HG03103 (cell line): Measurements from ENCODE around the gene AQP9.

Experiments used
- ATAC-seq: cut with Tn5 transposase; IDR thresholded peaks from one replicate; pipeline ENCODE4 v1.9.1; 2021; ENCODE audit warnings: low read depth; ENCODE audit not compliant: unreplicated experiment

Gene AQP9

GRCh38 chr15:58139276-58139988 is 1.3 kb downstream of the AQP9 start:
- ATAC-seq = no peak

DNA sequence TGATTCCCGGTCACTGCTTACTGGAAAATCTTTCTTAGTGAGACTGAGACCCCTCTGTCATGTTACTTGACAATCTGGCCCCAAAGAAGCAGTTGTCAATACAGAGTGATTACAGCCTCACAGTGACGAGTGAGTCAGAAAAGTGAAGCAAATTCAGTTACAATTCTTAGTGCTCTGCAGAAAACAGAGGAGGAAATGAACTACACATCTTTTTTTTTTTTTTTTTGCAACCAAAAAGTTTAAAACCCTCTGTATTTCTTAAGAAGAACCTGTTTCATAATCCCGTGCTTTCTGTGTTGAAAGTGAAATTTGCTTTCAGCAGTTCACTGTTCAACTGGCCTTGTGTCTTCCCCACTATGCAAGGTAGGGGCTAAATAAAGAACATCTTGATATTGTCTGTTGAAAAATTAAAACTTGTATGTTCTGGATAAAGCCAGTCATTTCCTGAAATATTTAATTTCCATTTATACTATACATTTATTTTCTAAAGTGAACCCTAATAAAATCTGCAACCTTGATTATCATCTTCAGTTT is 1.9 kb downstream of the AQP9 start:
- no peak for ATAC-seq

- ATAC-seq = no peak
Measured at GRCh38 chr15:58141894-58142293, 3.7 kb downstream of the AQP9 start.

DNA sequence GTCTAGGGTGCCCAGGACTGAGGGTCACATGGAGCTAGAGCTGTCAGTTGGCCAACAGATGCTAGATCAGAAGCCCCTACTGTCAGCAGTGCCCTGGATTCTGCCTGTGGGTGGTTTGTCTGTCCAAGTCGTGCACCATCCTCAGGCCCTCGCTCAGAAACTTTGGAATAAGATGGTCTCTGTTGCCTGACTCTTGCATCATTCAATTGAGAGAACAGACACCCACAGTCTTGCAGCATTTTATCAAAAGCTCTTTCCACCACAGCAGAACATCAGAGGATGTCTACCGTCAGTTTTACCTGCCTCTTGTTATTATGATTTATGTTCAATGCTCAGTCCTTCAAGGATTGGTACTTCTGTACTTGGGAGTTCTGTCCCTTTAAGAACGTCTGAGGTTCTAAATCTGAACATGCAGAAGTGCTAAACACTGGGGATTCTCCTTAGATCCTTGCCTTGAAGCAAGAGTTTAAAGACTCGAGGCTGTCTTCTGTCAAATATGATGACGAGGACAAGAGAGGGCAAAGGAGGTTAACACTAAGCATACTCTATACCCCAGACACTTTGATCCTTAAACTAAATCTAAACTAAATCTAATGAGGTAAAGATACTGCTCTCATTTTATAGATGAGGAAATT is 4.8 kb downstream of the AQP9 start:
- no peak for ATAC-seq

DNA sequence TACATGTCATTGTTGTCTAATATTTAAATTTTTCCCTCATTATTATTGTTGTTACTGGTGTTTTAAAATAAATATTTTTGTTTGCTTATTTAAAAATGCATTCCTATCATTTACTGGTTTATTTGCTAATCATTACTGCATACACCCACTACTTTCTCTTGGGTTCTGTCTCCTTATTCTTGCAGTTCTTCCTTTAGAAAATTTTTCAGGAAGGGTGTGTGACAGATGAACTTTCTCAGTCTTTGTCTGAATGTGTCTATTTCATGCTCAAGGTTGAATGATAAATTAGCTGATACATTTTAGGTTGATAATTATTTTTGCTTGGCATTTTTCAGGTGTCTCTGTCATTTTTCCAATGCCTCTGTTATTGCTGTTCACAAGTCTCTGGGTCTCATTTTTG is 7.4 kb downstream of the AQP9 start:
- ATAC-seq = no peak

DNA sequence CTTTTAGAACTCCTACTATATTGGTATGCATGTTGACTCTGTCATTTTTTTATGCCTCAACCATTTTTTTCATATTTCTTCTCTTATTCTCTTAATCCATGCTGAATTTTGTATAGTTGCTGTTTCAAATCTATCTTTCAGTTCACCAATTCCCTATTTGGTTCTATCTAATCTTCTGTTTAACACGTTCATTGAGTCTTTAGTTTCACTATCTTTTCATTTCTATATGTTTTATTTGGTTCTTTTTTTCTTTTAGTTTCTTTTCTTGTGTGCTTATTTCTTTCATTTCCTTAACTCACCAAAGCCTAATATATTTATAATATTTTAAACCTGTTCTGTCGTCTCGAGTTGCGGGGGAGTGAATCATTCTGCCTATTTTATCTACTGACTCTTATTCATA is 8.0 kb downstream of the AQP9 start:
- no peak for ATAC-seq

GRCh38 chr15:58146749-58147148 is 8.6 kb downstream of the AQP9 start:
- no peak for ATAC-seq

DNA sequence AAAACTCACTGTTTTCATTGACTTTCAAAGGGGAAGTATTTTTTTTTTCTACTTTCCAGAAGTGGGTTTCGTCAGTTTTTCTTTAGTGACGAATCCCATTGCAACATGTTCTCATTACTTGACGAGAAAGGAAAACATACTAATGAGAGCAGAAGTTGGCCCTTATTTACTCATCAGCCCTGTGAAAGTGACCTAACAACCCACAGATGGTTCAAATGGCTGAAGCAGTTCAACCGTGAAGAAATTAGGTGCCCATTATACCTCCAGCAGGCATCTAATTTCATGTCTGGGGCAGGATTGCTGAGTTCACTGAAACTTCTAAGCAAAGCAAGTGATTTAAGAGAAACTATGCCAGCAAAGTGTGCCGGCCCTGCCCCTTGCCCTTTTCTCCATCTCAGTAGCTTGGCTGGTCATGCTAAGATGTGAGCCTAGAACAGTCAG is 9.0 kb downstream of the AQP9 start:
- ATAC-seq = no peak

DNA sequence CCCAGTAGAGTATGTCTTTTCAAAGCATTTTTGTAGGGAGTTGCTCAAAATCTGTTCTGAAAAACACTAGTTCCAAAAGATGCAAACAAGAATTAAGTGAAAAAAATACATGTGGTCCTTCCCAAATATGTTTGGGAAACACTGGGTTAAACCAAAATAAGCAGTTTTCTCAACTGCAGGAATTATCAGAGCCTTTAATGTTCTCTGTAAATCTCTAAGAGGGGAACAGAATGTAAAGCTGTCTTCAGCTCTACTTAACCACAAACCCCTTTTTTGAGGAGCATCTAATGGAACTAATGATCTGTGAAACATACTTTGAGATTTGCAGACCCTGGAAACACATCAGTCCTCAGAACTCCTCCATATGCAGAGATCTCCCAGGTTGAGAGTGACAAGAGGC is 9.9 kb downstream of the AQP9 start:
- no peak for ATAC-seq

DNA sequence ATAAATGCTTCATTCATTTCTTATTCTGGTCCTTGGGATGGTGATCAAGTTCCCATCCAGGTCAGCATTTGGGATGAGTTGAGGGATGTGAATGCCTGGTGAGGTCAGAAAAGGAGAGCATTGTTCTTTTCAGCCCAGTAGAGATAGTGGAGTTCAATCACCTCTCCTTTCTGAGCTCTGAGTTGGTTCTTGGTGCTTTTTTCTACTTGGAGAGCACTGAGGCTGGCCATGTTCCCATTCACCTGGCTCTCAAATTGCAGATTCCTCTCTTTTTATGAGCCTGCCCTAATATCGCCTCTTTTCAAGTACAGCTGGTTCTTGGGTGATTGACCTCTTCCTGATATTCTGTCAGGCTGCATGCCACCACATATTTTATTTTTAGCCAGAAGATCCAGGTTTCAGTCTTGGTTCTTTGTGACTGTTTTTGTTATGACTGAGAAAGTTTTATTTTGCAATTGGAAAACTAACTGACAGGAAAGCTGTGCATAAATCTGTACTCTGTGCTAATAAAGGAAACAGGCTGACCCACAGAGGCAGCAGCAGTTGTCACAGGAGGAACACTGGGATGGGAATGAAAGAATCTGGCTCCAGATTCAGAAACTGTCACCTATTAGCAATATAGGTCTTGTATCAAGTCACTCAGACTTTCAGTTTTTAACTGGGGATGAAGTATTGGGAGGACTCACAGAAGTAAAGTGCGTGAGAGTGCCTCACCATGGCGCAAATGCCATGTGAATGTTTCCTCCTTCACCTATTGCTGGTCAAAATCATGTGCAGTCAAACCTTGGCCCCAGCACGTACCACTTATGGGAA is 10.7 kb downstream of the AQP9 start:
- ATAC-seq = no peak

- ATAC-seq = no peak
Measured at GRCh38 chr15:58154769-58155168, 16.6 kb downstream of the AQP9 start.

DNA sequence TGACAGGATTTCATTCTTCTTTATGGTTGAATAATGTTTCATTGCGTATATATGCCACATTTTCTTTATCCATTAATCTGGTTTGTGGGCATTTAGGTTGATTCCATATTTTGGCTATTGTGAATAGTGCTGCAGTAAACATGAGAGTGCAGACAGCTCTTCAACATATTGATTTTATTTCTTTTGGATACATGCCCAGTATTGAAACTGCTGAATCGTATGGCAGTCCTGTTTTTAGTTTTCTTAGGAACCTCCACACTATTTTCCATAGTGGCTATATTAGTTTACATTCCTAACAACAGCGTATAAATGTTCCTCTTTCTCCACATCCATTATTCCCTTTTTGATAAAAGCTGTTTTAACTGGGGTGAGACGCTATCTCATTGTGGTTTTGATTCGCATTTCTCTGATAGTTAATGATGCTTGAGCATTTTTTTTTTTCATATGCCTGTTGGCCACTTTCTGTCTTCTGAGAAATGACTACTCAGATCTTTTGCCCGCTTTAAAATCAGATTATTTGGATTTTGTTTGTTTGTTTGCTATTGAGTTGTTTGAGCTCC is 21.7 kb downstream of the AQP9 start:
- no peak for ATAC-seq

GRCh38 chr15:58161436-58161930 is 23.3 kb downstream of the AQP9 start:
- no peak for ATAC-seq

DNA sequence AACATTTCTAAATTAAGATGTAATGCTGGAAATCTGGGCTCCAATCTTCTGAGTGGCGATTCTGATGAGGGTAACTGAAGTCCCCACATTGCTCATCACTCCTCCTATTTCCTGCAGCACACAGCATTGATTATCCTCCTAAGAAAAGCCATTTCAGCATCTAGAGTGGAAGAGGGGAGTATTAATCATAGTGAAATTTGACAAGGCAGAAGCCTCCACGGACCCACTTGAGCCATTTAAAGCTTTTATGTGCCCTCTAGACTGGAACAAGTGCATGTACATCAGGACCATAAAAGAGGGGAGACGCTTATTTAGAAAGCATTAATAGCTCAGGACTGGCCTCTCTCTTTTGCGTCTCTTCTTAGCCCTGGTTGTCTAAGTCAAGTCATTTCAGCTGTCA is 25.8 kb downstream of the AQP9 start:
- ATAC-seq = no peak

GRCh38 chr15:58164926-58165325 is 26.7 kb downstream of the AQP9 start:
- ATAC-seq = no peak

- no peak for ATAC-seq
Measured at GRCh38 chr15:58165661-58166060, 27.5 kb downstream of the AQP9 start.

GRCh38 chr15:58167095-58167691 is 29.0 kb downstream of the AQP9 start:
- ATAC-seq = no peak

- no peak for ATAC-seq
Measured at GRCh38 chr15:58169934-58170333, 31.8 kb downstream of the AQP9 start.

DNA sequence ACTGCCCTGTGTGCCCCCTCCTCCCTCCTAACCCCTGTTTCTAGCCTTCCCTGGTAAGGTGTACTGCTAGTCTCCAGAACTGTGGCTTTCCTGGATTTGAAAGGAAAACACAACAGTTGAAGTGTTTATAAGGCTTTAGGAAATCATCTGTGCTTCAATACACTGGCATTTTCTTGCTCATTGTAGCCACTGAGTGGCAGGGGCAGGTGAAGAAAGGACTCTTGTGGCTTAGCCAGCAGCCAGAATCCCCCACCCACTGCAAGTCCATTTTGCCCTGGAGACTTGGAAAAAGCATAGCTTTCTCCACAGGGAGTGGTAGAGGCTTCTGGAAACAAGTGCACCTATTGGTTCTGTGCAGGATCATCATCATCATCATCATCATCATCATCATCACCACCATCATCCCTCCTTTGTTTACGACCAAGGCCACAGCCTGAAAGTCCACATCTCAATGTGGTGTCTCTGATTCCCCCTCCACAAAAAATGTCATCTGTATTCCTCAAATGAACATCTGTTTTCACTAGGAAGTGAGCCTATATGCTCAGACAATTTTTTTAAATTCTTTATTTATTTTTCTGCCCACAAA is 33.4 kb downstream of the AQP9 start:
- no peak for ATAC-seq

- ATAC-seq = no peak
Measured at GRCh38 chr15:58174709-58175108, 36.5 kb downstream of the AQP9 start.
